ENCODE data around the gene OPRM1.

The OPRM1 gene

DNA sequence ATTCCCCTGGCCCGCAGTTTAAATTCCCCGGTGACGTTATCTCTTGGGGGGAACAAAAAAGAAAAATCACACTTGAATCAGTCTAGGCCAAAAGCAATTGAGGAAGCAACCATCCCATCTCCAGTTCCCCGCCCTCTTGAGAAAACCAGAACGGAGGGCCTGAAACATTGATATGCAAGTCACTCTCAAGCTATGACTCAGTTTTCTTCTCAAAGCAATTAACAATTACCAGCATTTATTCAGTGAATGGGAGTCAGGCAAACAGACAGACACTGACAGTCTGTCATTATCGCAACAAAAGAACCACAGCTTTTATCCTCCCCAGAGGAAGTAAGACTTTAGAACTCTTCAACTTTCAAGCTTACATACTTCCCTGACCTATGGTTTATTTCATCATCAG is 100.9 kb downstream of the OPRM1 start:
- no peaks in the 10 kb centered on the region for H3K9me3 ChIP-seq (ENCODE audit: insufficient read depth, low read length, severe bottlenecking)
- DNase-seq (no peak), ATAC-seq (ENCODE audit: insufficient read depth, low read depth) (no peak)
- H3K4me1 ChIP-seq (ENCODE audit: insufficient read depth, low read length), result no peaks in the 10 kb centered on the region
- no peak overlapping the region for H2AFZ ChIP-seq (ENCODE audit: low read depth, low read length)
- H3K36me3 ChIP-seq (ENCODE audit: insufficient read depth, low read length), result no peaks in the 10 kb centered on the region
- no peak overlapping the region for H3K4me3 ChIP-seq (ENCODE audit: low read depth in 1 of 2, low read length in 2 of 2)
- H3K79me2 ChIP-seq (ENCODE audit: insufficient read depth, low read length), result no peaks in the 10 kb centered on the region
- H3K27me3 ChIP-seq (ENCODE audit: insufficient read depth, low read length, poor library complexity), result no peaks in the 10 kb centered on the region
- no peak for TF ChIP-seq EZH2 (IDR thresholded peaks at IDR 0.05; ENCODE audit: borderline replicate concordance, low read depth, low read length, severe bottlenecking)
- TF ChIP-seq, protein P1, sequence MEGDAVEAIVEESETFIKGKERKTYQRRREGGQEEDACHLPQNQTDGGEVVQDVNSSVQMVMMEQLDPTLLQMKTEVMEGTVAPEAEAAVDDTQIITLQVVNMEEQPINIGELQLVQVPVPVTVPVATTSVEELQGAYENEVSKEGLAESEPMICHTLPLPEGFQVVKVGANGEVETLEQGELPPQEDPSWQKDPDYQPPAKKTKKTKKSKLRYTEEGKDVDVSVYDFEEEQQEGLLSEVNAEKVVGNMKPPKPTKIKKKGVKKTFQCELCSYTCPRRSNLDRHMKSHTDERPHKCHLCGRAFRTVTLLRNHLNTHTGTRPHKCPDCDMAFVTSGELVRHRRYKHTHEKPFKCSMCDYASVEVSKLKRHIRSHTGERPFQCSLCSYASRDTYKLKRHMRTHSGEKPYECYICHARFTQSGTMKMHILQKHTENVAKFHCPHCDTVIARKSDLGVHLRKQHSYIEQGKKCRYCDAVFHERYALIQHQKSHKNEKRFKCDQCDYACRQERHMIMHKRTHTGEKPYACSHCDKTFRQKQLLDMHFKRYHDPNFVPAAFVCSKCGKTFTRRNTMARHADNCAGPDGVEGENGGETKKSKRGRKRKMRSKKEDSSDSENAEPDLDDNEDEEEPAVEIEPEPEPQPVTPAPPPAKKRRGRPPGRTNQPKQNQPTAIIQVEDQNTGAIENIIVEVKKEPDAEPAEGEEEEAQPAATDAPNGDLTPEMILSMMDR (IDR thresholded peaks at IDR 0.05; ENCODE audit: borderline replicate concordance, extremely low read depth, low read length, poor library complexity, severe bottlenecking), result no peak
- no peak overlapping the region for H3K27ac ChIP-seq (ENCODE audit: low read length)
- H3K9ac ChIP-seq (ENCODE audit: low read depth, low read length), result no peak overlapping the region
- no peak overlapping the region for H3K4me2 ChIP-seq (ENCODE audit: insufficient read depth, low read length)
- H4K20me1 ChIP-seq (ENCODE audit: insufficient read depth, low read length), result no peaks in the 10 kb centered on the region

DNA sequence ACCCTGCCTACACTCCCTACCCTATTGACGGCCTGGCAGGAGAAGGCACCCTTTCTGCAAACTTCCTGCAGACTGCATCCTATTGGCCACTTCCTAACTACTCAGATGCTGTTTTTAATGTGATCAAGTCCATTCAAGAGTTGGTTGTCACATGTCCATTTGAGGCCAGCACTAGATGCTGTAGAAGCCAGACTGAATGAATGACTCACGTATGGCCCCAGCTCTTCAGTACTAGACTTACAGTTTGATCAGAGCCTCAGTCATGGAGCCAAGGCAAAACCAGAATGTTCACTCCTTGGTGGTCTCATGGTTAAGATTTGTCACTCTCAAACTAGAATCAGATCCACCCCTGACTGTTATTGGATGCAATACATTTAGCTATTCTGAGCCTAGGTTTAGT is 101.7 kb downstream of the OPRM1 start:
- no peak overlapping the region for H3K9ac ChIP-seq (ENCODE audit: low read depth, low read length)
- H4K20me1 ChIP-seq (ENCODE audit: insufficient read depth, low read length), result no peaks in the 10 kb centered on the region
- no peaks in the 10 kb centered on the region for H3K36me3 ChIP-seq (ENCODE audit: insufficient read depth, low read length)
- no peak for DNase-seq
- H3K9me3 ChIP-seq (ENCODE audit: insufficient read depth, low read length, severe bottlenecking), result no peaks in the 10 kb centered on the region
- no peak overlapping the region for H3K4me3 ChIP-seq (ENCODE audit: low read depth in 1 of 2, low read length in 2 of 2)
- no peak for ATAC-seq (ENCODE audit: insufficient read depth, low read depth)
- no peak overlapping the region for H3K27ac ChIP-seq (ENCODE audit: low read length)
- H3K4me2 ChIP-seq (ENCODE audit: insufficient read depth, low read length), result no peak overlapping the region
- no peak for TF ChIP-seq EZH2 (IDR thresholded peaks at IDR 0.05; ENCODE audit: borderline replicate concordance, low read depth, low read length, severe bottlenecking)
- TF ChIP-seq, protein P1 (IDR thresholded peaks at IDR 0.05; ENCODE audit: borderline replicate concordance, extremely low read depth, low read length, poor library complexity, severe bottlenecking), result no peak
- H3K27me3 ChIP-seq (ENCODE audit: insufficient read depth, low read length, poor library complexity), result no peaks in the 10 kb centered on the region
- no peaks in the 10 kb centered on the region for H3K4me1 ChIP-seq (ENCODE audit: insufficient read depth, low read length)
- no peak overlapping the region for H2AFZ ChIP-seq (ENCODE audit: low read depth, low read length)
- no peaks in the 10 kb centered on the region for H3K79me2 ChIP-seq (ENCODE audit: insufficient read depth, low read length)

DNA sequence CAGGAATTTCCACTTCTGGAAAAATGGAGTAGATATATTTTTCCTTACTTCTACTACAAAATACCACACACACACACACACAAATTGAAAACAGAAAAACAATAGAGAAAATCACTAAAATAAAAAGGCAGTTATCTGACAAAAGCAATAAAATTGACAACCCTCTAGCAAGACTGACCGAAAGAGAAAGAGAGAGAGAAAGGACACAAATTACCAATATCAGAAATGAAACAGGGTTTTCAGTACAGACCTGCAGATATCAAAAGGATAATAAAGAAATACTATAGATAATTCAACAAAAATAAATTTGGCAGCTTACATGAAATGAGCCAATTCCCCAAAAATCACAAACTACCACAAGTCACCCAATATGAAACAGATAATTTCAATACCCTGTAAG is 104.7 kb downstream of the OPRM1 start:
- Histone ChIP-seq H2AFZ (ENCODE audit: low read depth, low read length) (no peak overlapping the region), H3K36me3 (ENCODE audit: insufficient read depth, low read length) (no peaks in the 10 kb centered on the region), H4K20me1 (ENCODE audit: insufficient read depth, low read length) (no peaks in the 10 kb centered on the region), H3K79me2 (ENCODE audit: insufficient read depth, low read length) (no peaks in the 10 kb centered on the region), H3K9ac (ENCODE audit: low read depth, low read length) (no peak overlapping the region), H3K27me3 (ENCODE audit: insufficient read depth, low read length, poor library complexity) (no peaks in the 10 kb centered on the region), H3K4me3 (ENCODE audit: low read depth in 1 of 2, low read length in 2 of 2) (no peak overlapping the region), H3K9me3 (ENCODE audit: insufficient read depth, low read length, severe bottlenecking) (no peaks in the 10 kb centered on the region), H3K27ac (ENCODE audit: low read length) (no peak overlapping the region), H3K4me1 (ENCODE audit: insufficient read depth, low read length) (no peaks in the 10 kb centered on the region), H3K4me2 (ENCODE audit: insufficient read depth, low read length) (no peak overlapping the region)
- no peak for DNase-seq
- no peak for ATAC-seq (ENCODE audit: insufficient read depth, low read depth)
- no peak for TF ChIP-seq EZH2 (IDR thresholded peaks at IDR 0.05; ENCODE audit: borderline replicate concordance, low read depth, low read length, severe bottlenecking)
- TF ChIP-seq, protein P1 (IDR thresholded peaks at IDR 0.05; ENCODE audit: borderline replicate concordance, extremely low read depth, low read length, poor library complexity, severe bottlenecking), result no peak
